GM19468 (cell line): Measurements from ENCODE around the gene SAPCD2.
"Not testable (repeated sequence)": the region's sequence is repeated elsewhere in the genome, so short reads cannot be mapped to it uniquely, and the experiment has no call there.

Experiments used
- ATAC-seq: cut with Tn5 transposase; IDR thresholded peaks from one replicate; pipeline ENCODE4 v1.9.1; 2021; ENCODE audit warnings: mild to moderate bottlenecking, moderate library complexity, moderate number of reproducible peaks; ENCODE audit not compliant: unreplicated experiment; ENCODE audit errors: extremely low read depth

SAPCD2 gene

GRCh38 chr9:137035507-137035834, 34.9 kb downstream of the SAPCD2 start:
- ATAC-seq = no peak

DNA sequence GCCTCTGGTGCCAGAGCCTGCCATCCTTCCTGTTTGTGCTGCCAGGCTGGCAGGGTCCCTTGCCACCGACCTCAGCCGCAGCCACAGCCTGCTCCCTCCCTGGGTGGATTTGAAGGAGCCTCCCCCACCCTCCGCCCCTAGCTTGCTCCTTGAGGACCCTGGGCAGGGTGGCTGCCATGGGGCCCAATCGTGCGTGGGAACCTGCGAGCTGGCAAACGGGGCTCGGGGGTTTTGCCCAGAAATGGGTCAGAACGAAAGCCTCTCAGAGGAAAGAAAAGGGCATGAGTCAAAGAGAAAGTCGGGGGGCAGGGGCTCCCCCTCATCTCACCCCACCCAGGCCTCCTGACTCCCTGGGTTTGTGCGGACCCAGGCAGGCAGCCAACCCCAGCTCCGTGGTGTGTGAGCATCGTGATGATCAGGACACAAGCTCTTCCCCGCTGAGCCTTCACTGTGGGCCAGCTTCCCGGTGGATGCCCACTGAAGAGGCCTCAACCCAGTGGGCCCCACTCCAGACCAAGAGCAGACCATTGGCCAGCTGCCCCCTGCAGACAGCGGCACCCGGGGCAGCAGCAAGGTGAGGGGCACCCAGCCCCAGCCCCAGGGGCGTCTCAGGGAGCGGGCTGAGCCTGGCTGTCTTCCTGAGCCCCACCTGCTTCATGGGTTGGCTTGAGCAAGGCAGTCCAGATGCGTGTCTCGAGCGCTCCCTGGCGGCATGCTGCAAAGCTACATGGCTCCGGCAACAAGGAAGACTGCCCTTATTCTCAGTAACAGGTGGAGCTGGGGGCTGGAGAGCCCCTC, 35.4 kb downstream of the SAPCD2 start:
- ATAC-seq = peak; percentile 22

GRCh38 chr9:137034039-137034708, 36.2 kb downstream of the SAPCD2 start:
- ATAC-seq = no peak

GRCh38 chr9:137033481-137033880, 36.9 kb downstream of the SAPCD2 start:
- not testable (repeated sequence) for ATAC-seq

DNA sequence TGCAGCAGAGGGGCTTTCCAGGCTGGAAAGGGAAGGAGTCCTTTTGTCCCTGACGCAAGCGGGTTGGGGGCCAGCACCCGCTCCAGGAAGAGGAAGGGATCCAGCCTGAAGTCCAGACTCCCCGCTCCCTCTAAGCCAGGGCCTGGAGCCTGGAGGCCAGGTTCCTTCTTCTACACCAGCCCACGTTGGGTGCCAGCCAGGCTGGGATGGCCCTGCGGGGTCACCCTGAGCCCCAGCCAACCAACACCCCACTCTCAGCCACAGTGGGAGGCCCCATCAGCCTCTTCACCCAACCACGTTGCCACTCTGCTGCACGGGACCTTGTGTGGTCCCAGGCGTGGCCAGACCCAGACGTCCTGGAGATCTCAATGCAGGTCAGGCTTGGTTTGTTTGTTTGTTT, 37.5 kb downstream of the SAPCD2 start:
- ATAC-seq = no peak

DNA sequence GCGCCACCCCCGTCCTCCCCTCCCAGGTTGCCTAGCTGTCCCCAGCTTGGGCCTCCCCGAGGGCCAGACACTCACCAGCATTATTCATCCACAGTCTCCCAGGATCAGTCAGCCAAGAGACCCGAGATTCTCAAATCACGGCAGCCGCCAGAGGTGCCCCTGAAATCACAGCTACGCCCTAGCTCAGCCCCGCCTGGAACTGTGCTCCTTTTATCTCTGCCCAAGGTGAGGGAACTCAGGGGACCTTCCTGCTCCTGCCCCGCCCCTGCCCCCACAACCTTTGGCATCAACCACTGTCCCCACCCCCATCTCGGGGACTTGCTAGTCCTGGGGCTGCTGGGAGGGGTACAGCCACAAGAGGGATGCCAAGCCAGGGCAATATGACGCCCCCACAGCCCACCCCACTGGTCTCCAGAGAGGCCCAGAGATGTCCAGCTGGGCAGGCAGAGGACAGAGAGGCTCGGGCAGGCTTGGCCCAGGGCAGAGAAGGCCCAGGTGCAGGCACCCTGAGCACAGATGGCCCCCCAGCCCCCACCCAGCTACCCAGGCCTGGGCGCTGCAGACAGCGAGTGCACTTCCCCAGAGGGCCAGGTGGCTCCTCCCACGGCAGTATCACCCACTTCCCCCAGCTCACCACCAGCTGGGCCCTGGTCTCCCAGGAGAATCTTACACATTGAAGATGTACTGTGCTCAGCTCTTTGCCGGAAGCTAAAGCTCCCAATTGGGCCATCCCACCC, 38.3 kb downstream of the SAPCD2 start, which contains the start of gene FUT7:
TSS of gene FUT7 (minus strand) at position 185 of the 737 bp plus-strand sequence. CDS start at position 88, 97 bp downstream.
- no peak for ATAC-seq

DNA sequence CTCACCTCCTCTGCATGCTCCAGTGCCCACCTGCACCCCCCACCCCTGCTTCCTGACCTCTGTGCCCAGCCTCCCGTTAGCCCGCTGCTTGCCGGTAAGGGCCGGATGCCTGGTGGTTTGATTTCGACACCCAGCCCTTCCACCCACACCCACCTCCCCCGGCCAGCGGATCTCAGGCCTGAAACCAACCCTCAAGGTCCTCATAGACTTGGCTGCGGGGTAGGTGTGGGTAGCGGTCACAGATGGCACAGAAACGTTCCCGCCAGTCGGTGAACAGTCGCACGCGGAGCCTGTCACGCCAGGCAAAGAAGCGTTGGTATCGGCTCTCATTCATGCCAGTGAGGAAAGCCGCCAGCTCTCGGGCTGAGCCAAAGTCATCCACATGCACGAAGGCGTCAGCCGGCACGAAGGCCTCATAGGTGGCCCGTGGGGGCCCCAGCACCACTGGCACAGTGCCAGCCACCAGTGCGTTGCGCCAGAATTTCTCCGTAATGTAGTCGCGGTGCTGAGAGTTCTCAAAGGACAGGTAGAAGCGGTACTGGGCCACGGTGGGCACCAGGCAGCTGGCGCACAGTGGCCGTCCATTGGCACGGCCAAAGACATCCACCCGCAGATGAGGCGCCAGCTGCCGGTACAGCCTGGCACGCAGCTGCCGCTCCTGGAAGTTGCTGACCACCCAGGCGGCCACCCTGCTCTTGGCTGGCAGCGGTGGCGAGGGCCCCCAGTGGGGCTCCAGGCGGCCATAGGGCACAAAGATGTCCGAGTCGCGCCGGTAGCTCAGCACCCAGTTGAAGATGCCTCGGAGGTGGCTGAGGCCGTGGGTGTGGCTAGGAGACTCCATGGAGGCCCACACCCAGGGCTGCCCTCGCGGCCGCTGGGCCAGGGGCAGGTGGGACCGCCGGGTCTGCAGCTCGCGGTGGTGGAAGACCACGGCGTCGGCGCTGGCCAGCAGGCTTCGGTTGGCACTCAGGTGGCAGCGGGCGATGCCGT, 39.5 kb downstream of the SAPCD2 start:
- no peak for ATAC-seq

DNA sequence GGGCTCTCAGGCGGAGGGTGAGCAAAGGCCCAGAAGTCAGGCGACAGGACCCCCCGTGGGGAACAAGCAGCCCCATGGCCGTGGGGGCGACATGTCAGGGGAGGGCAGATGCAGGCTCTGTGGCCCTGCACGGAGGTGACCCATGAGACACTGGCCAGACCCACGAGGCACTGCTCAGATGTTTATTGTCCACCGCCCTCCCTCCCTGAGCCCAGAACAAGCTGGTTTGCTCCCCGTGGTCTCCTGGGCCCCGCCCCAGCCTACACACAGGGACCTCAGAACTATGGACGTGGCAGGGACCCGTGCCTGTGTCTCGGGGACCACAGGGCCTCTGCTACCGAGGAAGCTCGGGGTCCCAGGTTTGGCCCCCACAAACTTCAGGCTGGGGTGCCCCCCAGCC, 40.4 kb downstream of the SAPCD2 start:
- no peak for ATAC-seq

DNA sequence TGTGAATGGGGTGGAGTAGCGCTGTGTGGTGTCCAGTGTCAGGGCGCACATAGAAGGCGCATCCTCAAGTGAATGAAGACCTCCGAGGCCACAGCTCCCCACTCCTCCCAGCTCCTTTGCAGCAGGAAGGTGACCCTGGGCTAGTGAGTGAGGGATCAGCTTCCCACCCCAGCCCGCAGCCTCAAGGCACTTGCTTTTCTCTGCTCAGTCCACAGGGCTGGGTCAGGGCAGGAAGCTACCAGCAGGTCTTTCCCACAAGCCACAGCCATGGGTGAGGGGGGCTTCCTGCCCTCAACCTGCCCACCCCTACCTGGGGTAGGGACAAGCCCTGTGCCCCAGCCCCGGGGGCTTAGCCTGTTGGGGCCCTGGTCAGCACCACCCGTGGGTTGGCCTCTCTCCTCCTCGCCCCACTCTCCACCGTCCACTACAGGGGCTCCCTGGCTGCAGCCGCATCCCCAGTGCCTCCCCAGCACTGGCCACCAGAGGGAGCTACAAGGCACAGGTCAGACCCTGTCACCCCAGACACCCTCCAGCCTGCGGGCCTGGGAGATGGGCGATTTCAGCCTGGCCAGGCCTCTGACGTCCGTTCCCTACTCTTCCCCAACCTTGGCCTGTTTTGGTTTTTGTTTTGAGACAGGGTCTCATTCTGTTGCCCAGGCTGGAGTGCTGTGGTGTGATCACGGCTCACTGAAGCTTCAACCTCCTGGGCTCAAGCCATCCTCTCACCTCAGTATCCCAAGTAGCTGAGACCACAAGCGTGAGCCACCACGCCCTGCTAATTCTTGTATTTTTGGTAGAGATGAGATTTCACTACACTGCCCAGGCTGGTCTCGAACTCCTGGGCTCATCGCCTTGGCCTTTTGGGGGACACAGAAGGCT, 41.1 kb downstream of the SAPCD2 start:
- no peak for ATAC-seq

DNA sequence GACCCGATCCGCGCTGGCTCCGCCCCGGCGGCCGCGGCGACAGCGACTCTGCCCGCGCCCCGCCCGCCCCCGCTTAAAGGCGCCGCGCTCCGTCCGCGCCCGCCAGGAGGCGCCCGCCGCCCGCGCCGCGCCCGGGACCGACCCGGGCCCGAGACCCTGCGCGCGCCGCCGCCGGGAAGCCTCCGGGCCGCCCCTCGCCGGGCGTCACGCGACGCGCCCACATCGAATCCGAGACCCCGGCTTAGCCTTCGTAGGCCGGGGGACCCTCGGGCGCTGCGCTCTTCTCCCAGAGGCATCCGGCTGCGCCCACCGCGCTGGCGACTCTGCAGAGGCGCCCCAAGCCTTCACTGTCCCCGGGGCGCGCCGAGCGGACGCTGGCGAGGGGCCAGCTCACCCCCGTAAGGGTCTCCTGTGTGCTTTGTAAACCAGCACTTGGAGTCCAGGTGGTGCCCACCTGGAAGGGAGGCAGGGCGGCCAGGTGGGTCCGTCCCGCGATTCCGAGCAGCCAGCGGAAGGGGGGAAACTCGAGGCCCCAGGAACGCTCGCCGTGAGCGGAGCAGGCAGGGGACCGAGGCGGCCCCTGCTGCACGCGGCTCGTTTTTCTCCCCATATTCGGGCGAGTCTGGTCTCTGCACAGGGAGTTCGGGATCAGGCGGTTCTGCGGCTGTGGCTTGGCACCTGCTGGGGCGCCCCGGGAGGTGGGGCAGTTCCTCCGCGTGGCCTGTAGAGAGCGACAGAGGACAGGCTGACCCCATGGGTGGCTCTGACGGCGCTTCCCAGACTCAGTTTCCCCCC, 41.9 kb downstream of the SAPCD2 start:
- no peak for ATAC-seq

GRCh38 chr9:137027369-137028262, 42.7 kb downstream of the SAPCD2 start, which contains the start of gene ABCA2:
ABCA2 (minus strand) TSS chr9:137028237; CDS start chr9:137028140, 97 bp downstream.
- ATAC-seq = no peak

- no peak for ATAC-seq
Measured at GRCh38 chr9:137026828-137027227, 43.5 kb downstream of the SAPCD2 start.

- ATAC-seq = no peak
Measured at GRCh38 chr9:137026384-137026783, 44.0 kb downstream of the SAPCD2 start.

- ATAC-seq = no peak
Measured at GRCh38 chr9:137025517-137025966, 44.8 kb downstream of the SAPCD2 start.

DNA sequence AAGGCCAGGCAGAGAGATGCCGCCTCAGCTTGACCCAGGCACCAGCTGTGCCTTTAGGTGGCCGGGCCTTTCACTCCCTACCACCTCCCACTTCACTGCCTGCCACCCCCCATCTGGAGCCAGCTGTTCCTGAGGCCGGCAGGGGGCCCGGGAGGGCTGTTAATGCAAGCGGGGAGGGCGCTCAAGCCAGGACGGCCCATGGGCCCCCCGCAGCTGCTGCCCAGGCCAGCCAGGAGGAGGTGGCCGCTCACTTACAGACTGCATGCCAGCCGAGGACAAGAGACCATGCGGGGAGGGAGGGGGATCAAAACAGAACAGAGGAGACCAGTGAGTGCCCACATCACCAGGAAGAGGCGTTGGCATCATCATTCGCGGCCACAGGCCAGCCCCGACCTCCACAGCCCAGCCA, 46.8 kb downstream of the SAPCD2 start:
- ATAC-seq = no peak

DNA sequence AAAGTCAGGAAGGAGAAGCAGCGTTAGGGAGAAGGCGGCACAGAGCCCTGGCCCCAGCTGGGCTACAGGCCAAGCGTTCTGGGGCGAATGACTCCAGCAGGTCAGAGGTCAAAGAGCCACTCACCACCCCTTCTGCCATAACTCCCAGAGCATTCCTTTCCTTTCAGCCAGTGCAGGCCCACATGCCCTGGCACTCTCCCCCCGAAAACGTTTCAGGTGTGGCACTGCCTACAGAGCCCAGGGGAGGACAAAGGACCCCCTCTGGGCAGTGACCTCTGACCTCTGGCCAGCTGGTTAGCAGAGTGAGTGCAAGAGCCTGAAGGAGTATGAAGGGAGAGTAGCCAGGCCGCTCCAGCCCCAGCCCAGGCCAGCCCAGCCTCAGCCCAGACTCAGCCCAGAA, 47.2 kb downstream of the SAPCD2 start:
- ATAC-seq = no peak

DNA sequence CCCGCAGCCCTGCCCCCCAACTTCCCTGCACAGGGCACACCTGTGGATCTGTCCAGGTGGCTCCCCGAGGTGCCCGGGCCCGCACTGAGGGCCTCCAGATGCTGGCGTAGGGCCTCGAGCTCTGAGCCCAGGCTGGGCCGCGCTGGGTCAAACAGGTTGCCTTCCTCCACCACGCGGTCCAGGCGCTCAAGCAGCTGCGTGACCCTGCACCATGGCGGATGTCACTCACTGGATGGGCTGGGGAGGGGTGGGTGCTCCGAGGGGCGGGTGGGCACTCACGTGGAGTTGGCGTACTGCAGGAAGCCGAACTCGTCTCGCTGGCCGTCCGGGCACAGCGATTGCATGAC, 47.7 kb downstream of the SAPCD2 start:
- no peak for ATAC-seq
